WTC11 (cell line): ENCODE measurements around the gene EPB41. TPM values are rescaled to one million over a fixed set of nuclear protein-coding genes. Genes with fewer than 3 reads are reported as not detected.

ENCODE experiments used
- ATAC-seq: fragments of 200-7000 bp; cut with Tn5 transposase; 2 replicates; pipeline ENCODE4 v1.10.0; 2021; ENCODE audit warnings: mild to moderate bottlenecking, moderate library complexity
- CTCF ChIA-PET: fragments of 300-600 bp; sonication (Branson Sonifier 250); formaldehyde crosslinking; loops from one replicate; lab custom pipeline; 2021; ENCODE audit warnings: antibody characterized with exemption; lab: Charles Lee
- POLR2A ChIA-PET: fragments of 350-600 bp; sonication (Branson Sonifier 250); formaldehyde crosslinking; loops from one replicate; lab custom pipeline; 2021; ENCODE audit warnings: antibody characterized with exemption; lab: Charles Lee
- DNase-seq: peaks from one replicate; pipeline ENCODE4 v3.0.0; 2021; ENCODE audit warnings: low spot score
- H3K27ac Mint-ChIP-seq: 2 replicates; pipeline ENCODE4 v1.8.0; 2021; ENCODE audit warnings: mixed read lengths
- H3K27me3 Mint-ChIP-seq: 2 replicates; pipeline ENCODE4 v1.8.0; 2021; ENCODE audit warnings: low read depth, mild to moderate bottlenecking, moderate library complexity, mixed read lengths
- H3K36me3 Mint-ChIP-seq: 2 replicates; pipeline ENCODE4 v1.8.0; 2021; ENCODE audit warnings: mixed read lengths
- H3K4me1 Mint-ChIP-seq: 2 replicates; pipeline ENCODE4 v1.8.0; 2022; ENCODE audit warnings: mixed read lengths
- H3K4me3 Mint-ChIP-seq: 2 replicates; pipeline ENCODE4 v1.8.0; 2021; ENCODE audit warnings: mild to moderate bottlenecking, moderate library complexity, mixed read lengths
- H3K9me3 Mint-ChIP-seq: 2 replicates; pipeline ENCODE4 v1.8.0; 2021; ENCODE audit warnings: mixed read lengths
- ATF1 ChIP-seq: sonication (generic); formaldehyde crosslinking; IDR thresholded peaks from 2 replicates; pipeline ENCODE4 v1.8.1; 2023; ENCODE audit warnings: mild to moderate bottlenecking, moderate library complexity, missing genetic modification reagents
- CBFB ChIP-seq: sonication (generic); formaldehyde crosslinking; IDR thresholded peaks from 2 replicates; pipeline ENCODE4 v1.8.1; 2022; ENCODE audit warnings: mild to moderate bottlenecking, low read depth, missing genetic modification reagents
- EMX1 ChIP-seq: fragments of 250-450 bp; sonication (Bioruptor Pico); IDR thresholded peaks from 2 replicates; pipeline ENCODE4 v1.8.0; 2021; ENCODE audit warnings: mild to moderate bottlenecking
- FOXJ3 ChIP-seq: sonication (generic); formaldehyde crosslinking; IDR thresholded peaks from 2 replicates; pipeline ENCODE4 v1.9.0; 2021; ENCODE audit warnings: missing genetic modification reagents, mild to moderate bottlenecking, borderline replicate concordance
- FOXP1 ChIP-seq: sonication (generic); formaldehyde crosslinking; IDR thresholded peaks from 2 replicates; pipeline ENCODE4 v1.8.0; 2022; ENCODE audit warnings: missing genetic modification reagents, mild to moderate bottlenecking, moderate library complexity, borderline replicate concordance
- GRHL2 ChIP-seq: fragments of 250-450 bp; sonication (Bioruptor Pico); IDR thresholded peaks from 2 replicates; pipeline ENCODE4 v1.8.0; 2022; ENCODE audit warnings: mild to moderate bottlenecking, moderate library complexity; ENCODE audit not compliant: insufficient replicate concordance, severe bottlenecking
- JUN ChIP-seq: sonication (generic); formaldehyde crosslinking; IDR thresholded peaks from 2 replicates; pipeline ENCODE4 v1.8.0; 2023; ENCODE audit warnings: mild to moderate bottlenecking, missing genetic modification reagents
- RORB ChIP-seq: fragments of 250-450 bp; sonication (Bioruptor Pico); IDR thresholded peaks from 2 replicates; pipeline ENCODE4 v1.9.0; 2021; ENCODE audit warnings: mild to moderate bottlenecking
- TEAD4 ChIP-seq: sonication (generic); formaldehyde crosslinking; IDR thresholded peaks from 2 replicates; pipeline ENCODE4 v1.8.0; 2022; ENCODE audit warnings: mild to moderate bottlenecking, missing genetic modification reagents
- ZNF219 ChIP-seq: sonication (generic); formaldehyde crosslinking; IDR thresholded peaks from 2 replicates; pipeline ENCODE4 v1.8.0; 2023; ENCODE audit warnings: missing genetic modification reagents, mild to moderate bottlenecking, borderline replicate concordance
- ZNF416 ChIP-seq: fragments of 250-450 bp; sonication (Bioruptor Pico); IDR thresholded peaks from 2 replicates; pipeline ENCODE4 v1.9.0; 2021; ENCODE audit warnings: mild to moderate bottlenecking, inconsistent platforms
- total RNA-seq: library from RNA; stranded (reverse); gene quantifications from 3 replicates; pipeline ENCODE4 v1.2.3, GENCODE V29; 2021
- TF ChIP-seq, protein P1 (sequence below): sonication (generic); formaldehyde crosslinking; IDR thresholded peaks from 2 replicates; pipeline ENCODE4 v1.8.1; 2022; ENCODE audit warnings: low read depth, missing genetic modification reagents, borderline replicate concordance
- TF ChIP-seq, protein P2 (sequence below): fragments of 250-450 bp; sonication (Bioruptor Pico); IDR thresholded peaks from 2 replicates; pipeline ENCODE4 v1.8.0; 2021; ENCODE audit warnings: mild to moderate bottlenecking
- TF ChIP-seq, protein P3 (sequence below): sonication (generic); formaldehyde crosslinking; IDR thresholded peaks from 2 replicates; pipeline ENCODE4 v1.8.1; 2023; ENCODE audit warnings: mild to moderate bottlenecking, moderate library complexity, missing genetic modification reagents
- TF ChIP-seq, protein P4 (sequence below): fragments of 250-450 bp; sonication (Bioruptor Pico); IDR thresholded peaks from 2 replicates; pipeline ENCODE4 v1.9.0; 2021; ENCODE audit warnings: mild to moderate bottlenecking
- TF ChIP-seq, protein P5 (sequence below): sonication (generic); formaldehyde crosslinking; IDR thresholded peaks from 2 replicates; pipeline ENCODE4 v1.8.0; 2023; ENCODE audit warnings: mild to moderate bottlenecking, missing genetic modification reagents
- TF ChIP-seq, protein P6 (sequence below): fragments of 250-450 bp; sonication (Bioruptor Pico); IDR thresholded peaks from 2 replicates; pipeline ENCODE4 v1.9.0; 2021; ENCODE audit warnings: mild to moderate bottlenecking, borderline replicate concordance
- TF ChIP-seq, protein P7 (sequence below): sonication (generic); formaldehyde crosslinking; IDR thresholded peaks from 2 replicates; pipeline ENCODE4 v1.8.0; 2022; ENCODE audit warnings: mild to moderate bottlenecking, missing genetic modification reagents

The EPB41 gene
- total RNA-seq, 1 experiment from 2014 or later, result 85.0 TPM

DNA sequence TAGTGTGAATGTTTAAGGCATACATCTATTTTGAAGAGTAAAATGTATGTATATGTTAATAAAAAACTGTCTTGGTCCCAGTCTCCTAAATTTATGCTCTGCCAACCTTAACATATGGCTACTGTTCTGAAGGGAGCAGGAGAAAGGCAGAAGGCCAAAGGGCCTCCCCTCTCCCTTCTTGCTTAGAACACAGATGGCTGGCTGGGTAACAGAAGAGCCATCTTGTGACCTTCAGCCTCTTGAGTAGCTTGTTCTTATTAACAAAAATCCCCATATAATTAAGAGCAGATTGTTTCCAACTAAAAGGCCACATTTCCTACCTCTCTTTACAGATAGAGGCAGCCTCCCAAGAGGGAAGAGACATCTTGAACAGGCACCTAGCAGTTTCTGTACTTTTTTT lies 36.1 kb downstream of the EPB41 start:
- H3K36me3 Mint-ChIP-seq, result no peaks in the 10 kb centered on the region
- H3K9me3 Mint-ChIP-seq, result no peaks in the 10 kb centered on the region
- CTCF ChIA-PET, result no interaction called here
- DNase-seq, result no peak
- no peak for ATAC-seq
- H3K27ac Mint-ChIP-seq, result peak overlapping the region; percentile 82; the same call in 1 of the 2 replicates
- no peak overlapping the region for H3K4me3 Mint-ChIP-seq
- TF ChIP-seq RORB (CRISPR knock-in tag) (no peak), ATF1 (CRISPR knock-in tag) (no peak), TEAD4 (CRISPR knock-in tag) (no peak), GRHL2 (CRISPR knock-in tag) (no peak), CBFB (CRISPR knock-in tag) (no peak), FOXP1 (CRISPR knock-in tag) (no peak), JUN (no peak)
- TF ChIP-seq, protein P1, sequence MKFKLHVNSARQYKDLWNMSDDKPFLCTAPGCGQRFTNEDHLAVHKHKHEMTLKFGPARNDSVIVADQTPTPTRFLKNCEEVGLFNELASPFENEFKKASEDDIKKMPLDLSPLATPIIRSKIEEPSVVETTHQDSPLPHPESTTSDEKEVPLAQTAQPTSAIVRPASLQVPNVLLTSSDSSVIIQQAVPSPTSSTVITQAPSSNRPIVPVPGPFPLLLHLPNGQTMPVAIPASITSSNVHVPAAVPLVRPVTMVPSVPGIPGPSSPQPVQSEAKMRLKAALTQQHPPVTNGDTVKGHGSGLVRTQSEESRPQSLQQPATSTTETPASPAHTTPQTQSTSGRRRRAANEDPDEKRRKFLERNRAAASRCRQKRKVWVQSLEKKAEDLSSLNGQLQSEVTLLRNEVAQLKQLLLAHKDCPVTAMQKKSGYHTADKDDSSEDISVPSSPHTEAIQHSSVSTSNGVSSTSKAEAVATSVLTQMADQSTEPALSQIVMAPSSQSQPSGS, result no peak
- TF ChIP-seq, protein P2, sequence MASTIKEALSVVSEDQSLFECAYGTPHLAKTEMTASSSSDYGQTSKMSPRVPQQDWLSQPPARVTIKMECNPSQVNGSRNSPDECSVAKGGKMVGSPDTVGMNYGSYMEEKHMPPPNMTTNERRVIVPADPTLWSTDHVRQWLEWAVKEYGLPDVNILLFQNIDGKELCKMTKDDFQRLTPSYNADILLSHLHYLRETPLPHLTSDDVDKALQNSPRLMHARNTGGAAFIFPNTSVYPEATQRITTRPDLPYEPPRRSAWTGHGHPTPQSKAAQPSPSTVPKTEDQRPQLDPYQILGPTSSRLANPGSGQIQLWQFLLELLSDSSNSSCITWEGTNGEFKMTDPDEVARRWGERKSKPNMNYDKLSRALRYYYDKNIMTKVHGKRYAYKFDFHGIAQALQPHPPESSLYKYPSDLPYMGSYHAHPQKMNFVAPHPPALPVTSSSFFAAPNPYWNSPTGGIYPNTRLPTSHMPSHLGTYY (CRISPR knock-in tag), result no peak
- TF ChIP-seq, protein P3, sequence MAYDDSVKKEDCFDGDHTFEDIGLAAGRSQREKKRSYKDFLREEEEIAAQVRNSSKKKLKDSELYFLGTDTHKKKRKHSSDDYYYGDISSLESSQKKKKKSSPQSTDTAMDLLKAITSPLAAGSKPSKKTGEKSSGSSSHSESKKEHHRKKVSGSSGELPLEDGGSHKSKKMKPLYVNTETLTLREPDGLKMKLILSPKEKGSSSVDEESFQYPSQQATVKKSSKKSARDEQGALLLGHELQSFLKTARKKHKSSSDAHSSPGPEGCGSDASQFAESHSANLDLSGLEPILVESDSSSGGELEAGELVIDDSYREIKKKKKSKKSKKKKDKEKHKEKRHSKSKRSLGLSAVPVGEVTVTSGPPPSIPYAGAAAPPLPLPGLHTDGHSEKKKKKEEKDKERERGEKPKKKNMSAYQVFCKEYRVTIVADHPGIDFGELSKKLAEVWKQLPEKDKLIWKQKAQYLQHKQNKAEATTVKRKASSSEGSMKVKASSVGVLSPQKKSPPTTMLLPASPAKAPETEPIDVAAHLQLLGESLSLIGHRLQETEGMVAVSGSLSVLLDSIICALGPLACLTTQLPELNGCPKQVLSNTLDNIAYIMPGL (CRISPR knock-in tag), result no peak
- TF ChIP-seq, protein P4, sequence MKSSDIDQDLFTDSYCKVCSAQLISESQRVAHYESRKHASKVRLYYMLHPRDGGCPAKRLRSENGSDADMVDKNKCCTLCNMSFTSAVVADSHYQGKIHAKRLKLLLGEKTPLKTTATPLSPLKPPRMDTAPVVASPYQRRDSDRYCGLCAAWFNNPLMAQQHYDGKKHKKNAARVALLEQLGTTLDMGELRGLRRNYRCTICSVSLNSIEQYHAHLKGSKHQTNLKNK (CRISPR knock-in tag), result no peak
- TF ChIP-seq, all 79 proteins: peak for 0
- POLR2A ChIA-PET, result interaction anchor here (0.6 kb wide), 1 partner anchor 79 kb away, joined by 5 read pairs; no protein-coding TSS in a partner anchor
- H3K4me1 Mint-ChIP-seq, result peaks cover 17% of the 10 kb centered on the region
- H3K27me3 Mint-ChIP-seq, result no peaks in the 10 kb centered on the region

DNA sequence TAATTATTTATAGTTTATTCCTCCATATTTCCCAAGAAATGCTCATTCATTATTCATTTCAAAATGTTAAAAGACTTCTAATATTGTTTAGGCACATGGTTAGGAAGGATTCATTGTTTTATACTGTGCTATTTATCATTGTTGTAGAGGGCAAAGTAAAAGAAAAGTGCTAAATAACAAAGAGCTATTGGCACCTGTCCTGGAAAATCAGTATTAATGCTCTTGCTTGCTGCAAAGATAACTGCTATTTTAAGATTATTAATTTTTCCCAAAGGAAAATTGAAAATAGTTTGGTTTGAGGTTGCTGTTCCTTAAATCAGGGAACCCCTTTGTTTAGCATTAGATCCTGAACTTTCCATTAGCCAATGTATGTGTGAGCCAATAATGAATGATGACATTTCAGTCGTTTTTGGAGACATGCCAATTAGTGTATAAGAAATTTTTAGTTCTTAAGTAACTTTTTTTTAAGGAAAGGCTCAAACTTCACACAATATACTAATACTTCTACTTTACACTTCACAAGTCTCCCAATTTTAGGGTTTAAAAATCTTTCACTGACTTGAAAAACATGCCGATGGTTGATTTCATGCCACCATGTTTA lies 39.9 kb downstream of the EPB41 start:
- Mint-ChIP-seq H3K27me3 (no peaks in the 10 kb centered on the region), H3K4me3 (no peak overlapping the region), H3K4me1 (peaks cover 27% of the 10 kb centered on the region), H3K27ac (0 out of 2 replicates have a peak overlapping the region, but pooled peaks have one; percentile 60), H3K9me3 (no peaks in the 10 kb centered on the region), H3K36me3 (no peaks in the 10 kb centered on the region)
- ATAC-seq (no peak), DNase-seq (no peak)
- ChIA-PET CTCF (no interaction called here), POLR2A (no interaction called here)
- TF ChIP-seq FOXJ3, result no peak
- no peak for TF ChIP-seq GRHL2 (CRISPR knock-in tag)
- TF ChIP-seq, protein P5, sequence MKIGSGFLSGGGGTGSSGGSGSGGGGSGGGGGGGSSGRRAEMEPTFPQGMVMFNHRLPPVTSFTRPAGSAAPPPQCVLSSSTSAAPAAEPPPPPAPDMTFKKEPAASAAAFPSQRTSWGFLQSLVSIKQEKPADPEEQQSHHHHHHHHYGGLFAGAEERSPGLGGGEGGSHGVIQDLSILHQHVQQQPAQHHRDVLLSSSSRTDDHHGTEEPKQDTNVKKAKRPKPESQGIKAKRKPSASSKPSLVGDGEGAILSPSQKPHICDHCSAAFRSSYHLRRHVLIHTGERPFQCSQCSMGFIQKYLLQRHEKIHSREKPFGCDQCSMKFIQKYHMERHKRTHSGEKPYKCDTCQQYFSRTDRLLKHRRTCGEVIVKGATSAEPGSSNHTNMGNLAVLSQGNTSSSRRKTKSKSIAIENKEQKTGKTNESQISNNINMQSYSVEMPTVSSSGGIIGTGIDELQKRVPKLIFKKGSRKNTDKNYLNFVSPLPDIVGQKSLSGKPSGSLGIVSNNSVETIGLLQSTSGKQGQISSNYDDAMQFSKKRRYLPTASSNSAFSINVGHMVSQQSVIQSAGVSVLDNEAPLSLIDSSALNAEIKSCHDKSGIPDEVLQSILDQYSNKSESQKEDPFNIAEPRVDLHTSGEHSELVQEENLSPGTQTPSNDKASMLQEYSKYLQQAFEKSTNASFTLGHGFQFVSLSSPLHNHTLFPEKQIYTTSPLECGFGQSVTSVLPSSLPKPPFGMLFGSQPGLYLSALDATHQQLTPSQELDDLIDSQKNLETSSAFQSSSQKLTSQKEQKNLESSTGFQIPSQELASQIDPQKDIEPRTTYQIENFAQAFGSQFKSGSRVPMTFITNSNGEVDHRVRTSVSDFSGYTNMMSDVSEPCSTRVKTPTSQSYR, result no peak
- TF ChIP-seq ZNF219 (CRISPR knock-in tag), result no peak
- TF ChIP-seq JUN, result no peak
- no peak for TF ChIP-seq RORB (CRISPR knock-in tag)
- TF ChIP-seq, protein P6, sequence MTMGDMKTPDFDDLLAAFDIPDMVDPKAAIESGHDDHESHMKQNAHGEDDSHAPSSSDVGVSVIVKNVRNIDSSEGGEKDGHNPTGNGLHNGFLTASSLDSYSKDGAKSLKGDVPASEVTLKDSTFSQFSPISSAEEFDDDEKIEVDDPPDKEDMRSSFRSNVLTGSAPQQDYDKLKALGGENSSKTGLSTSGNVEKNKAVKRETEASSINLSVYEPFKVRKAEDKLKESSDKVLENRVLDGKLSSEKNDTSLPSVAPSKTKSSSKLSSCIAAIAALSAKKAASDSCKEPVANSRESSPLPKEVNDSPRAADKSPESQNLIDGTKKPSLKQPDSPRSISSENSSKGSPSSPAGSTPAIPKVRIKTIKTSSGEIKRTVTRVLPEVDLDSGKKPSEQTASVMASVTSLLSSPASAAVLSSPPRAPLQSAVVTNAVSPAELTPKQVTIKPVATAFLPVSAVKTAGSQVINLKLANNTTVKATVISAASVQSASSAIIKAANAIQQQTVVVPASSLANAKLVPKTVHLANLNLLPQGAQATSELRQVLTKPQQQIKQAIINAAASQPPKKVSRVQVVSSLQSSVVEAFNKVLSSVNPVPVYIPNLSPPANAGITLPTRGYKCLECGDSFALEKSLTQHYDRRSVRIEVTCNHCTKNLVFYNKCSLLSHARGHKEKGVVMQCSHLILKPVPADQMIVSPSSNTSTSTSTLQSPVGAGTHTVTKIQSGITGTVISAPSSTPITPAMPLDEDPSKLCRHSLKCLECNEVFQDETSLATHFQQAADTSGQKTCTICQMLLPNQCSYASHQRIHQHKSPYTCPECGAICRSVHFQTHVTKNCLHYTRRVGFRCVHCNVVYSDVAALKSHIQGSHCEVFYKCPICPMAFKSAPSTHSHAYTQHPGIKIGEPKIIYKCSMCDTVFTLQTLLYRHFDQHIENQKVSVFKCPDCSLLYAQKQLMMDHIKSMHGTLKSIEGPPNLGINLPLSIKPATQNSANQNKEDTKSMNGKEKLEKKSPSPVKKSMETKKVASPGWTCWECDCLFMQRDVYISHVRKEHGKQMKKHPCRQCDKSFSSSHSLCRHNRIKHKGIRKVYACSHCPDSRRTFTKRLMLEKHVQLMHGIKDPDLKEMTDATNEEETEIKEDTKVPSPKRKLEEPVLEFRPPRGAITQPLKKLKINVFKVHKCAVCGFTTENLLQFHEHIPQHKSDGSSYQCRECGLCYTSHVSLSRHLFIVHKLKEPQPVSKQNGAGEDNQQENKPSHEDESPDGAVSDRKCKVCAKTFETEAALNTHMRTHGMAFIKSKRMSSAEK (CRISPR knock-in tag), result no peak
- TF ChIP-seq, protein P2 (CRISPR knock-in tag), result no peak
- TF ChIP-seq, protein P7, sequence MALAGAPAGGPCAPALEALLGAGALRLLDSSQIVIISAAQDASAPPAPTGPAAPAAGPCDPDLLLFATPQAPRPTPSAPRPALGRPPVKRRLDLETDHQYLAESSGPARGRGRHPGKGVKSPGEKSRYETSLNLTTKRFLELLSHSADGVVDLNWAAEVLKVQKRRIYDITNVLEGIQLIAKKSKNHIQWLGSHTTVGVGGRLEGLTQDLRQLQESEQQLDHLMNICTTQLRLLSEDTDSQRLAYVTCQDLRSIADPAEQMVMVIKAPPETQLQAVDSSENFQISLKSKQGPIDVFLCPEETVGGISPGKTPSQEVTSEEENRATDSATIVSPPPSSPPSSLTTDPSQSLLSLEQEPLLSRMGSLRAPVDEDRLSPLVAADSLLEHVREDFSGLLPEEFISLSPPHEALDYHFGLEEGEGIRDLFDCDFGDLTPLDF (CRISPR knock-in tag), result no peak
- TF ChIP-seq ZNF416 (CRISPR knock-in tag), result no peak
- TF ChIP-seq, protein P4 (CRISPR knock-in tag), result no peak
- TF ChIP-seq EMX1, result no peak
